GM21529 (cell line): ENCODE measurements around the gene BMP5.
"Not testable (repeated sequence)": the region's sequence is repeated elsewhere in the genome, so short reads cannot be mapped to it uniquely, and the experiment has no call there.

Experiments used
- ATAC-seq: cut with Tn5 transposase; IDR thresholded peaks from one replicate; pipeline ENCODE4 v1.9.1; 2021; ENCODE audit not compliant: unreplicated experiment

The BMP5 gene

GRCh38 chr6:55875400-55875799 is at the start of gene BMP5:
TSS of gene BMP5 (minus strand) at chr6:55875590. CDS start at chr6:55874865, 725 bp downstream.
- no peak for ATAC-seq

- no peak for ATAC-seq
These were observed 47.0 kb upstream of the BMP5 start for GRCh38 chr6:55922406-55922805.

- ATAC-seq: no peak
These were observed 44.4 kb upstream of the BMP5 start for GRCh38 chr6:55919716-55920308.

- ATAC-seq: no peak
These were observed 43.2 kb upstream of the BMP5 start for GRCh38 chr6:55918639-55919038.

GRCh38 chr6:55917751-55918415 is 42.5 kb upstream of the BMP5 start:
- ATAC-seq: no peak

DNA sequence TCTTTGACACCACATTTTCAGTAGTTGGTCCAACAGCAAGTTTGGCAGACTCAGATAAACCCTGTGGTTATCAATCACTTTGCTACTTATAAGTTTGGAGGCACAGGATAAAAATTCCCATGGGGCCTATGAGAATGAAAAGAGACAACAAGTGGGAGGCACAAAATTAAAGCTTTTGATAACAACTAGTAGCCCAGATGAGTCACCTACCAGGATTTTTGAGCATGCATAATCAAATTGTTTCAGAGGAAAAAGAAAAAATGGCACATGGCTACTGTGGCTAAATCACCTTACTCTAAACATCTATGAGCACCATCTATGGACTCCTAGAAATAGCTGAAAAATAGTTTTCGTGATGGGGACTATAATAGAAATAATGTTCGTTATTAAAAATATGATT is 40.8 kb upstream of the BMP5 start:
- ATAC-seq: no peak

DNA sequence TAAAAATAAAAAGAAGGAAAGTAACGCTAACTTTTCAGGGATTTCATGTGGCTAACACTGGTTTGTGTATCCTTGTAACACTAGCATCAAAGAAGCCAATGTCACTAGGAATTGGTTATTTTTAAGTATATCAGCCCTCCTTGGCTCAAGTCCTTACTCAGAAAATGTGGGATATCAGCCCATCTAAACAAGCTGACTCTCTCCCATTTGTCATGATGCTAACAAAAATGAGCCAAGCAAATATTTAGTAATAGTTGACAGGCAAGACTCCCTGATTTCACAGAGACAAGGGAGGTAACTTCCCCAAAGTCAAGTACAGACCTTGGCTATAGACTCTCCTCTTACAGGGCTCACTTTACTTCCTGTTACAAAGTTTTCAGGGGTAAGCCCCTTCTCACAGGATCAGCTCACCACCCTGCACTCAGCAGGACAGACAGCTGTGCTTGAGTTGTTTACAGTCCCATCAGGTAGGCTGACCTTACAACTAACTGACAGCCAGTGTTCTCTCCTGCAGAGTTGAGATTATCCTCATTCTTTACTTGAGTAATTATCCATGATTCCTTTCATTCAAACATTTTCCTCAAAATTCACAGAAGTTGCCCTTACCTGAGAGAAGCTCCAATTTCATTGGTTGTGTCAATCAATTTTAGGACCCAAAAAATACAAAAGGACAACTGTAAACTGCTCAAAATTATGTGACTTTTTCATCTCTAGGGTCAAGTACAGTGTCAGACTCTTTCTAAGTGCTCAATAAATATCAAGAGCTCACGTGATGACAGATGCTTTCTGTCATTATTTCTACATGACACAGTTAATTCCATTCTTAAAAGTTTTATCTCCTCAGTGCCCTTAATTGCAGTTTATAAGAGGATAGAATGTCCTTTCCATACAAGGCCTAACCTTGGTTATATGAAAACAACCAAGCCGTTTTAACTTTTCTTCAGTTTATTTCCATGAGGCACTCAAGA is 38.1 kb upstream of the BMP5 start:
- no peak for ATAC-seq

- ATAC-seq: not testable (repeated sequence)
These were observed 35.1 kb upstream of the BMP5 start for GRCh38 chr6:55910466-55910865.

DNA sequence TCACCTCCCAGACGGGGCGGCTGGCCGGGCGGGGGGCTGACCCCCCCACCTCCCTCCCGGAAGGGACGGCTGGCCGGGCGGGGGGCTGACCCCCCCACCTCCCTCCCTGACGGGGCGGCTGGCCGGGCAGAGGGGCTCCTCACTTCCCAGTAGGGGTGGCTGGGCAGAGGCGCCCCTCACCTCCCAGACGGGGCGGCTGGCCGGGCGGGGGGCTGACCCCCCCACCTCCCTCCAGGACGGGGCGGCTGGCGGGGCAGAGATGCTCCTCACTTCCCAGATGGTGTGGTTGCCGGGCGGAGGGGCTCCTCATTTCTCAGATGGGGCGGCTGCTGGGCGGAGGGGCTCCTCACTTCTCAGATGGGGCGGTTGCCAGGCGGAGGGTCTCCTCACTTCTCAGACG is 34.5 kb upstream of the BMP5 start:
- ATAC-seq: not testable (repeated sequence)

- ATAC-seq: no peak
These were observed 27.4 kb upstream of the BMP5 start for GRCh38 chr6:55902796-55903195.

DNA sequence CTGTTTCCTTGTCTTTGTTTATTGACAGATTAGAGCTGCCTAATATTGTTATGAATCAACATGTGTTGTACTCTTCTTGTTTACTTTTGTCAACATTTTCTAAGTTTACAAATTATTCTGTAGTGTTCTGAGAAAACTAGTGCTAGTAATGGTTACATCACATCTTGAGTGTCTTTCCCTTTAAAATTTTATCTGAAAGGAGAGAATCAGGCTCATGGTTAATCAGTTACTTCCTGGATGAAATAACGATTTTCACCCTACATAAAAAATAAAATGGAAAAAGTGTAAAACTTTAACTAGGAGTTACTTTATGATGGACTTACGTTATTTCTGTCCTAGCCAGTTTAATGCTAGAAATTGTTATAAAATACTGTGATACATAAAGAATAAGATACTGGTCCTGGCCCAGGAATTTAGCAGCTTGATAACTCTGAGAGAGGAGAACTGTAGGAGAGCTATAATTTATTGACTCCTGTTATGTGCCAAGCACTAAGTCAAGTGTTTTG is 26.4 kb upstream of the BMP5 start:
- ATAC-seq: no peak

- ATAC-seq: no peak
These were observed 23.0 kb upstream of the BMP5 start for GRCh38 chr6:55898342-55898741.

DNA sequence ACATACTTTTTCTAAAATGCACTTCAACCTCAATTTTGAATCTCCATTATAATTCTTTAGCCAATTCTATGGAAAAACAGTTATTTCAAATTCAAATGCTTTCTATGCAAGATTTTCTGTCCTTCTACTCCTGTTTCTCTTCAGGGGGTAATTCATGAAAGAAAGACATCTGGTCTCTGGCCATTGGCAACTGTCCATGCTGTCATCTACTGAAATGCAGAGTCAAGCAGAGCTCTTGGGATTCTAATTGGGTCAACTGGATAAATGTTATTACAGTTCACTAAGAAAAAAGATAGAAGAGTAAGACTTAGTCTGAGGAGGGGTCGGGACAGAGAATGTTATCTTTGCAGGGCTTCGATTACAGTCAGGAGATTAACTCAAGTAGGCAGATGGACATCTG is 22.0 kb upstream of the BMP5 start:
- ATAC-seq: no peak

DNA sequence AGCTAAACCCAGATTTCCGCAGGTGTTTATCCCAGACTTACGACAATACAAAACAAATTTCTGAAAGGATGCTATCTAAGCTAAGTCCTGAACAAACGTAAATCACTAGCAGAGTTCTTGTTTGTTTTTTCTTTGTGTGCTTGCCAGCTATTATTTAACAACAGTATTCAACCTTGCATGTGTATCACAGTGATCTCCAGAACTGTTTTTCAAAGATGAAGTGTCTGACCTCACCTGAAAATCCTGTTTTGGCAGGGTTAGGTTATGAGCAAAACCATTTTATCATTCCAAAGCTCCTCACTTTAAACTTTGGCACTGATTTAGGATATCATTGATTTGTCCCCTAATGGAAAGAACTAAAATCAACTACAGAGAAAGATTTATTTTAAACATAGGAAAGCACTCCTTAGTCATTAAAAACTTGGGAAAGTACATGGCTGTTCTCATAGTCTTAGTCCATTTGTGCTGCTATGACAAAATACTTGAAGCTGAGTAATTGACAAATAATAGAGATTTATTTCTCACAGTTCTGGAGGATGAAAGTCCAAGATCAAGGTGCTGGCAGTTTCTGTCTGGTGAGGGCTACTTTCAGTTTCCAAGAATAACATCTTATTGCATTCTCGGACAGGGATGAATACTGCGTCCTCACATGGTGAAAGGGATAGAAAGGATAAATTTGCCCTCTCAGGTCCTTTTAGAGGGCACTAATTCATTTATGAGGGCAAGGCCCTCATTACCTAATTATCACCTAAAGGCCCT is 20.8 kb upstream of the BMP5 start:
- ATAC-seq: no peak

DNA sequence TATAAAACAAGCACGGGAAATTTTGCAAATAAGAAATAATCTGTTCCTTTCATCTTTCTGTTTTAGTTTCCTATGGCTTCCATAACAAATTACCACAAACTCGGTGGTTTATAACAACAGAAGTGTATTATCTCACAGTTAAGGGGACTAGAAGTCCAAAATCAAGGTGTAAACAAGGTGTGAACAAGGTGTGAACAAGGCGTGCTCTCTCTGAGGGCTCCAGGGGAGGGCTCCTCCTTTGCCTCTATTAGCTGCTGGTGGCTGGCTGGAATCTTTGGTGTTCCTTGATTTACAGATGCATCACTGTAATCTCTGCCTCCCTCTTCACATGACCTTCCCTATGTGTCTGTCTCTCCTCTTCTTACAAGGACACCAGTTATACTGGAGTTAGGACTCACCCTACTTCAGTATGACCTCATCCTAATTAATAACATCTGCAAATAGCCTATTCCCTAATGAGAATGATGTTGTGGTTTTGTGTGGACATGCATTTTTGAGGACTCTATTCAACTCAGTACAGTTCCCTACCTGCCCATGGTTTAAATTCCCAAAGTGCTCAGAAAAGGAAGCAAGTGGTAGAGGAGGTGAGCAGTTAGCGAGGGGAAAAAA is 17.5 kb upstream of the BMP5 start:
- ATAC-seq: no peak

- no peak for ATAC-seq
These were observed 13.5 kb upstream of the BMP5 start for GRCh38 chr6:55888917-55889316.

- no peak for ATAC-seq
These were observed 10.9 kb upstream of the BMP5 start for GRCh38 chr6:55886185-55886836.

DNA sequence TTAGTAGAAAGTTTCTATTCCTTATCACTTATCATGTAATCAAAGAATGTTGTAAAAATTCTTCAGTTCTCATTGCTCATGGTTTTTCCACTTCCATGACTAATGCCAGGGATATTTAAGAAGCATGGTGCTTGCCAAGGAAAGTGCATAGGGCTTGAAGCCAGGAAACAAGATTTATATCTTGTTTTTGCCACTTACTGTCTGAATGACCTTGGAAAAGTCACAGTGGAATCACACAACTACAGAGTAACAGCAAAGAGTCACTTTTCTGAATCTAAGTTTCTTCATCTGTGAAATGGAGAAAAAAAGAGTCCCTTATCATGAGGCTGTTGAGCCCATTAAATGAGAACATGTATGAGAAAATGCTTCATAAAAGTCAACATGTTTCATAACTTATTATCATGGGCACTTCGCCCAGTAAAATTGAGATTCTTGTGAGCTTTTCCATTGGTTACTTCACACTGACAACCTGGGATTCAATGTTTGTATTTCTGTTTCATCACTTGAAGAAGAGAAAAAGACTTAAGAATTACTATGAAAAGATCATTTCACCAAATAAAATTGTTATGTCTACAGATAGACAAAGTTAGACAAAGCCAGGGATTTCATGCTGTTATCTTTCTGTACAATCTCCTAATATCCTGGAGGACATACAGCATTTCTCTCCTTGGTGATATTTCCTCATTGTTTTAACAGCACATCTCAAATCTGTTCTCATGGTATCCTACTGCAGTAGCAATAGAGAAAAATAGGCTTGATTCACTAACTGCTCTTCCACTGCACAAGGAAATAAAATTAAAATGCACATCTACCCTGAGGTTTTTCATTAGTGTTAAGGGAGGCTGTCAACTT is 7.6 kb upstream of the BMP5 start:
- no peak for ATAC-seq

DNA sequence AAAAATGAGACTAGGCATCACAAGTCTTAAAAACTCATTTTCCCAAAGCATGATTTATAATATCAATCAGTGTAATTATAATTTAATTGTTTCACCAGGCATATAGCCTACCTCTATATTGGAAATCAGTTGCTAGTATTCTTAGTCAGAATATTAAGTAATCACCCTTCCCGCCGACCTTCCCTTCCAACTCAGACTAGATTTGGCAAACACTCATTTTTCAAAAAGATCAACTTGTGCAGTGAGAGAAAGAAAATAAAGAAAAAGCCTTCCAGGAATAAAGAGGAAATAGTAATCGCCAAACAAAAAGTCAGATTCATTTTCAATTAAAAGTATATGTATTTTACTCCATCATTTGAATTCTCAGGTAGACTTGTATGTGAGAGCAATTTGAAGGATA is 1.9 kb upstream of the BMP5 start:
- ATAC-seq: no peak
